HG02884 (cell line): ENCODE measurements around the gene ARHGEF4.

ENCODE experiments used
- ATAC-seq: cut with Tn5 transposase; IDR thresholded peaks from one replicate; pipeline ENCODE4 v1.9.1; 2021; ENCODE audit warnings: mild to moderate bottlenecking, moderate library complexity; ENCODE audit not compliant: unreplicated experiment

ARHGEF4 gene, protein sequence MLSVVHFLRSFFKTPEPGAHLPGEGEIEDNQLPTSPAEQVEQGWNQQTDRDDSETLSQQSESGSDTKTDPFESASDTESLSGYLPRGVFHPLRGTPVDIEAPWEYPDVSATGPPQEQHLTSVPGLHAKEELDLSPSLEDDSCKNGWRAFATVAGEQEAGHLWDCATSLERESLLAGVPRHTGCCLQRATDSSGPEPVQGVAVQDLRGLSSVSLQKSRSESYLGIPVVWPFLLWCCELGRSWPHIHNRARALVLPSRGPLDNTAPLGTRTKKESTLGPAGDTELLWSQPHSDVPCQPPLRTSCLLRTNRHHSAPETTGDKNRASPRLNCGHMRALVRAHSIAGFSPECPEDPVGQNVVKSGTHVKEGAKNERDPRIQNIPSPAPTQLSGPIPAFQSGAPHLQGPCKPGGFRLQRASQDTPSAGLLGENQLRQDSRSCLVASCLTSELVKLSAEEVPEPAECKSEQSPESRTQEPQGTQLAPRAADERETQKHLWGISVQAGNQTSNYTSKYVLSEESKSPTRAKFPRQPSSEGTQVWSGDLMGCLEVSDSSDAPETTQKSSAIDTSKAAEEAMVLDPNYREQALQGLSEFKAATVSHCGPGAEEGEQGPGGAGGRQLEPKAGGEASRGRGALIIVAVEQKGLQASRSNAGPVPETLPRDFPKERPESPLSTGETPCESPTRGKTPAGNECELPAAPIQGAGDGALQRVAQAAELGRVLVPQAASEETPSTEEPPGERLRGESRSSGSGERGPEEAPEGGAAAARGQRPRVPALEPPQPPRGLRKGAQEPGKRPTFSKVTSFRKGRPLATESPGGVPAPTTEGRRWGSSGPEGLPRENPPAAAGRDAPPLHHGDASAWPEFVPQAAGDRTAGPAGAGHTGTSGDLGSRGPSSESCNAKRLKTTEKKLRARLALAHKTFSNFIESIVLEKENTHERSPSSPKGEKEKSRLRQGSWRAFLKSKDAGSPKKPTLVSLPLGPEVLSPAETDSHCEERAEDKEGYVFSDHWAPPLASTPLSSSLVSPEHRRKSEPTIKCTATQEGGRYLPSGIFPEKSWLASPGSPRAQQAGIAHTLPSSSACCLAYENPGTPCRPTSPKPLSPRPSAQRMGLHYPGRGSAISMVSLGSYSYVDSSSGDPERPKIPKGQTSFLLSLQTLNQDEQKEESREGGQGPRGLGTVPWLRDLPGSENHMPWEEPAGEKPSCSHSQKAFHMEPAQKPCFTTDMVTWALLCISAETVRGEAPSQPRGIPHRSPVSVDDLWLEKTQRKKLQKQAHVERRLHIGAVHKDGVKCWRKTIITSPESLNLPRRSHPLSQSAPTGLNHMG (N-terminal part only)

DNA sequence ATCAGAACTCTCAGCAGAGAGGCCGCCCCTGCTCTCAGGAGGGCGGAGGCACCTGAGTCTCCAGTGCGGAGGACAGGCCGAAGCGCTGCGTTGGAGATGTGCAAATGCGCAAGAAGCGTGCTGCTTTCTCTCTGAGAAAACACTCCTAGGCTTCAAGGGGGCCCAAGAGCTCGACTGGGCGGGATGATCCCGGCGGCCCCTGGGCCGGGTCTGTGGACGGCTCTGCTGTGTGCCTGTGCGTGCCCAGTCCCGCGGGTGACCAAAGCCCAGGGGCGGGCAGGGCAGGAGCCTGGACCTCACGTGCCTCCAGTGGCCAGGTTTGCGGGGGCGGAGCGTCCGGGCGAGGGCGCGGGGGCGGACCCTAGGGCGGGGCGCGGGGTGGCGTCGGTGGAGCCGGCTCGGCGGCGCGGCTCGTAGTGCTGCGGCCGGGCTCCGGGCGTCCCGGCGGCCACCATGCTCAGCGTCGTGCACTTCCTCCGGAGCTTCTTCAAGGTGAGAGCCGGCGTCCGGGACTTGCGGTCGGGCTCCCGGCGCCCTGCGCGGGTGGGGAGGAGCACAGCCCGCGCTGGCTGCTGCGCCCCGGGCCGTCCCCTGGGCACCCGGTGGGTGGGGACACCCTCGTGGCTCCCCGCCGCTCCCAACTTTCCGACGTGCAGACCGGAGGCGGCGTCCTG lies at the start of gene ARHGEF4:
Gene ARHGEF4, plus strand, starts transcription at position 414 of the 674 bp plus-strand sequence. Its CDS starts 40 bp downstream, at position 454.
- ATAC-seq = no peak

GRCh38 chr2:130787841-130788240 lies 48.9 kb upstream of the ARHGEF4 start:
- ATAC-seq = no peak

GRCh38 chr2:130790312-130790711 lies 46.4 kb upstream of the ARHGEF4 start:
- no peak for ATAC-seq

DNA sequence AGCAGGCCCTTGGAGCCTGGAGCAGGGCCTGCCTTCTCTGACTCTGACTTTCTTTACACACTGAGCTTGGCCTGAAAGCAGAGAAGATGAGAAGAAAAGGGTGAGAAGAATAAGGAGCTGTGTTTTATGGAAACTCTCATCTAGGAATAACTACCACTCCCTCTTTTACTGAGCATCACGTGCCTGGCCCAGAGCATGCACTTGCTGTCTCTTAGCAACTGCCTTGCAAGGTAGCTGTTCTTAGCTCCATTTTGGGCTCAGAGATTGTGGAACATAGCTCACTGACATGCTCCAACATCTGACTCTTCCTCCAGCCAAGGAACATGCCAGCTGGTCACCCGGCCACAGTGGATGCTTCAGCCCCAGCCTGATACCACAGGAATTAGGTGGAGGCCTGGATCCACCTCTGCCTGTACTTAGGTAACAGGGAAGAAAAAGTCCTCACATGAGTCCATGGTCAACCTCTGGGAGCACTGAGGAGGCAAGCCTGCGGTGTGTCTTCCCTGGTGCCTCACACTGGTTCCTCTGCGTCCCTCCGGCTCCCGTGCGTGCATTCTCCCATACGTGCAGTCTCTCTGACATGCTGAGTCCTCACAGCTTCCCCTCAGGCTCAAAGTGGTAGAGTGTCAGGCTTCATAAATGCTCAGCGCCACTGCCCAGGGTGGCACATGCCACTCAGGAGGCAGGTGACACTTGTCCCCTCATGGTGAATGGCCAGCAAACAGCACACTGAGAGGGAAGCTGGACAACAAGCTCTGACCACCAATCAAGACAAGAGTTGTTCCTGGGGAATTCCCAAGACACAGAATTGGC lies 45.7 kb upstream of the ARHGEF4 start:
- ATAC-seq = no peak

DNA sequence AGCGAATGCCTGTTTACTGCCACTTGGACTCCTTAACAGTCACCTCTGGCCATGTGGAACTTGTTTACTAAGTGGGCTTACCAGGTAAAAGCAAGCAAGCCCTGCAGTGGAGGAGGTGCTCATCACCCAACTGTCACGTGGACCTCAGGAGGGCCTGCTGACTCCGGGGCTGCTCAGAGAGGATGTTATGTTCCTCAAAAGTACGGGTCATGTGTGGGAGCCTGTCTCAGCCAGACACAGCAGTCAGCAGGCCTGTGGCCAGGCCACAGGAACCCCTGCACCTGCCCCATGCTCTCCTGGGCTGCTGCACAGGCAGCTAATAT lies 45.1 kb upstream of the ARHGEF4 start:
- no peak for ATAC-seq

GRCh38 chr2:130795431-130795830 lies 41.3 kb upstream of the ARHGEF4 start:
- no peak for ATAC-seq

DNA sequence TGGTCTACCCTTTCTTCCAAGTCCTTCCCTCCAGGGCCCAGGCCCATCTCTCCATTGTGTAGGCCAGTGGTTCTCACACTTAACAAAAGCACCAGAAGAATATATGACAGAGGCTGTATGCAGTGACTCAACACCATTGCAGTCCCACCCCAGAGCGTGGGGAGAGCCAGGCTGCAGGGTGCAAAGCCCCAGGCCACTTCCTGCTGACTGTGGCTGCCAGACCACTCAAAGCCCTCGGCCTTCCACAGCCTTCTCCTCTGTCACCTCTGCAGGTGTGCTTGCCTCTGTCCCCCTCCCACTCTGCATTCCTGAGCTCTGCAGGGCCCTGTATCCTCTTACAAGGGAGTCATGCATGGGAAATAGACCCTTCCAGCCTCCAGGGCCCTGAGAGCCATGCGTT lies 40.4 kb upstream of the ARHGEF4 start:
- ATAC-seq = no peak

- ATAC-seq = peak; percentile 89
Measured at GRCh38 chr2:130797493-130798435, 39.0 kb upstream of the ARHGEF4 start.

- ATAC-seq = no peak
Measured at GRCh38 chr2:130798472-130799218, 38.1 kb upstream of the ARHGEF4 start.

DNA sequence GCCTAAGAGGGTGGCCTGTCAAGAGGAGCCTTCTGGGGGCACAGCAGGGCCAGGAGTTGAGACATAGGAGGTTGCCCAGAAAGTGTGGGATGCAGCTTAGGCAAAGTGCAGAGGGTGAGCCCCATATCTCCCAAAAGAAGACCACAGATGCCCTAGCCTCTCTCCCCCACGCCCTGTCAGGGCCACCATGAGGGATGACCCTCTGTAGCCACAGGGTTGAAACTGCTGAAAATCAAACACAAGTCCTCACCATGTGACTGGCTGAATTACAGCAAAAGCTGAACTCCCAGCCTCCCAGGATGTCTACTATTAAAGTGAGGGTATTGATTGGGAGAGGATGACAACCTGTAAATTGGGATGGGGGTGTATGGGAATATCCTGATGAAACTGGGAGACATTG lies 37.4 kb upstream of the ARHGEF4 start:
- ATAC-seq = no peak

GRCh38 chr2:130805613-130806012 lies 31.1 kb upstream of the ARHGEF4 start:
- ATAC-seq = no peak

DNA sequence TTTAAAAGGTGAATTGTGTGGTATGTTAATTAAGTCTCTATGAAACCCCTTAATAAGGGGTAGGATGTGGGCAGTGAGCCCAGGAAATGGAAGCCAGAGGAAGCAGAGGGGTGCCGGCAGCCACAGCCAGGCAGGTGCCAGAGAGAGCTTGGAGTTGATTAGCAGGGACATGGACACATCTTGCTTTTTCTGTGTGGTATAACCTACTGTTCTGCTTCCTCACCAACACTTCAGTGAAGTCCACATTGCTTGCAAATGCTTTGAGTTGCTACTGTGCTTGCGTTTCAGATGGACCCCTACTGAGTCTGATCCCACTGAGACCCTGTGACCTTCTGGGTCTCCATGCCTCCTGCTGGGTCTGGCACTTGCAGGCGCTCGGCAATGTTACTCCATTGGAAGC lies 30.3 kb upstream of the ARHGEF4 start:
- ATAC-seq = no peak

DNA sequence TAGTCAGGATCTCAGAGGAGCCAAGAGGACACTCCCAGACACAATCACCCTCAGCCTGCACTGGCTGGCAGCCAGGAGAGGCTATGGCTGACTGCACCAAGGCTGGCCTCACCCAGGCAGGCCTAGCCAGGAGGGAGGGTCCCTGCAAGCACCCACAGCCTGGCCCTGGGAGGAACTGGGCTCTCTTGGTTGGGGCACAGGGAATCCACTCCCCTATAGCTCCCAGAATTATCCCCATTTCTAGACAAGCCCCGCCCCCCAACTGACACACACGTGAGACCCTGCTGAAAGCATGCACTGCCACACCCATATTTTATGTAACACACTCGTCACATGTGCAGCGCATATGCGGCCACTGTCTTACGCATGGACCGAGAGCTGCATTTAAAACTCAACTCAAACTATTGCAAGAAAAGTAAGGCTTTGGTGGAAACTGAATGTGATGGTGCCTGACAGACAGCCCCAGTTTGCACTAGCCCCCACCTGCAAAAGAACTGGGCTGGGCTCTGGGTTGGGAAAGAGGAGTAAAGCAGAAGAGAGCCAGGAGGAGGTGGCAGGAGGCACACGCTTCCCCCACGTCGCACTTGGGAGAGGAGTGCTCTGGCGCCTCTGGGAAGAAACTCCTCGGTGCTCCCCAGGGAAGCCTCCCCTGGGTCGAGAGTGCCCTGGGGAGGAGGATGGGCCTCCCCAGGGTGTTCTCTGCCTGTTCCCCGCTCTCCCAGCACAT lies 28.9 kb upstream of the ARHGEF4 start:
- no peak for ATAC-seq

DNA sequence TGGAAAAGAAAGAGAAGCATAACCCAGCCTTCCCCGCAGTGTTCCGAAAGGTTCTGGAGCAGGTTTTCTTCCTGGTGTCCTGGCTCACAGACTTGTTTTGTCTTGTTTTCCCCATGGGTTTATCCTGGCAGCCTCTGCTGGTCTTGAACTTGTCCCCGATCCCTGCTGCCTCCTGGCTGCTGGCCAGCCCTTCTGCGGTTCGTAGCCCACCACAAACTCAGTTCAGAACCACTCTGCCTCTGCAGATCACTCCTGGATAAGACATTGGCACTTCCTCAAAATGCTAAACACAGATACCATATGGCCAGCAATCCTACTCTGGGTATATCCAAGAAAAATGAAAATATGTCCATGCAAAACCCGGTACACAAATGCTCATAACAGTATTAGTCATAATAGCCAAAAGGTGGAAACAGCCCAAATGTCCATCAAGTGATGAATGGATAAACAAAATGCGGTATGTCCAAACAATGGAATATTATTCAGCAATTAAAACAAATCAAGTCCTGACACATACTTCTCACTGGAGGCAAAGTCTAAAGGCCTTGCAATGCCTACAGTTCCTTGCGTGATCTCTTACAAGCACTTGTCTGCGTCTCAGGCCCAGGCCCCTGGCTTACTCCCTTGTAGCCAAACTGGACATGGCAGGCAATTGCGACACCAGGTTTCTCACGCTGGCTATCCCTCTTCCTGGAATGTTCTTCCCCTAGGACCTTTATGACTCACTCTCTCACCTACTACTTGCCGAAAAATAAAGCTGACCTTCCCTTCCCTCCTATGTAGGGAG lies 28.0 kb upstream of the ARHGEF4 start:
- no peak for ATAC-seq

DNA sequence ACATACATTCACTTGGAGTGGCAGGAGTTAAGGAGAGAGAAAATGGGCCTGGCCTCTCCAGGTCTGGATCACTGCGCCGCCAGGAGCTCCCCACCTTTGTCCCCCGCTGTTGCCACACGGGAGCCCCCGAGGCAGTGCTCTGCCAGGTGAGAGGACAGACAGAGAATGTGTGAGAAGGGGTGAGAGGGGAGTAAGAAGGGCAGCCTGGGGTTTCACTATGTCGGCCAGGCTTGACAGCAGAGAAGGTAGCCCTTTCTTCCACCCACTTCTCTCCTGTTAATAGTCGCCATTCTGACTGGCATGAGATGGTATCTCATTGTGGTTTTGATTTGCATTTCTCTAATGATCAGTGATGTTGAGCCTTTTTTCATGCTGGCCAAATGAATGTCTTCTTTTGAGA lies 26.2 kb upstream of the ARHGEF4 start:
- ATAC-seq = no peak

GRCh38 chr2:130813722-130814121 lies 23.0 kb upstream of the ARHGEF4 start:
- ATAC-seq = no peak
